DMS53 (cell line): ENCODE measurements around the gene MAB21L3.
A peak's percentile ranks its signal among the peaks of the same experiment; 100 is the strongest.

Experiments used
- DNase-seq: peaks from one replicate; lab custom pipeline; 2025; lab: John Stamatoyannopoulos, UW

MAB21L3 gene

DNA sequence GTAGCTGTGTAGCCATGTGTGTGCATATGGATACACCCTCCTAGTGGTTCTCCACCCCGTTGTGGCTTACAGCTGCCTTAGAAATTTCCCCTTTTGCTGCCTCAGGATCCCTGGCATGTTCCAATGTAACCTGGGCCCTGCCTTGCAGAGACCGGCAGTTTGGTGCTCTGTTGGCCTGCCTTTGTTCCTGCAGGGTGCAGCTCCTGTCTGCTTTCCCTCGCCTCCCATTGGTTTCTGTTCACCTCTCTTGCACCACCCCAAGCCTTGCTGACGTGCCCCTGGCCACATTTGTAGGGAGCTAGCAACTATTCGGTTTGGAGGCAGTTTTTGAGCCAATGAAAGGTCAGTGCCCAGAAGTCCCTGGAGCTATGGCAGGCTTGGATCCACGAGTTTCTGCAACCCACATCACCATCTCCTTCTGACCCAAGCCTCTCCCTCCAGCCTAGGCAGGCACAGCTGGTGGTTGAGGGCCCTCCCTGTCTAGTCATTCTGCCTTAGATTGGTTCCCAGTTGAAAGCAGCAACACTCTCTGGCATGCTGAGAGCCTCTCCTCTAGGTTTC lies 54.9 kb downstream of the MAB21L3 start:
- no peak for DNase-seq

DNA sequence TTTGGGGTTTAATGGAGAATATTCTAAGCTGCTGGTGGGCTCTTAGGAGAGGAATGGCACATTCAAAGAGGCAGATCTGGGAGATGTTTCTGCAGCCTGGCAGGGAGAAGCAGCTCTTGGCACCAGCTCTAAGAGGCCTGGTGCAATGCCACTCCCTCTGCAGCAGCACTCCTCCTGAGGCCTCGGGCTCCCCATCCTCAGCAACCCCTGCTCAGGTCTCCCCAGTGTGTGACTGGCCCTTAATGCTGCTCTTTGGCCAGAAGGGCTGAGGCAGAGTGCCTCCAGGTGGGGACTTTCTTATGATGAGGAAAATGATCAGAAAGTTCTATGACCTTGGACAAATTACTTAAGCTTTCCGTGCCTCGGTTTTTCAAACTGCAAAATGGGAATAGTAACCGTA lies 55.5 kb downstream of the MAB21L3 start:
- DNase-seq = no peak

DNA sequence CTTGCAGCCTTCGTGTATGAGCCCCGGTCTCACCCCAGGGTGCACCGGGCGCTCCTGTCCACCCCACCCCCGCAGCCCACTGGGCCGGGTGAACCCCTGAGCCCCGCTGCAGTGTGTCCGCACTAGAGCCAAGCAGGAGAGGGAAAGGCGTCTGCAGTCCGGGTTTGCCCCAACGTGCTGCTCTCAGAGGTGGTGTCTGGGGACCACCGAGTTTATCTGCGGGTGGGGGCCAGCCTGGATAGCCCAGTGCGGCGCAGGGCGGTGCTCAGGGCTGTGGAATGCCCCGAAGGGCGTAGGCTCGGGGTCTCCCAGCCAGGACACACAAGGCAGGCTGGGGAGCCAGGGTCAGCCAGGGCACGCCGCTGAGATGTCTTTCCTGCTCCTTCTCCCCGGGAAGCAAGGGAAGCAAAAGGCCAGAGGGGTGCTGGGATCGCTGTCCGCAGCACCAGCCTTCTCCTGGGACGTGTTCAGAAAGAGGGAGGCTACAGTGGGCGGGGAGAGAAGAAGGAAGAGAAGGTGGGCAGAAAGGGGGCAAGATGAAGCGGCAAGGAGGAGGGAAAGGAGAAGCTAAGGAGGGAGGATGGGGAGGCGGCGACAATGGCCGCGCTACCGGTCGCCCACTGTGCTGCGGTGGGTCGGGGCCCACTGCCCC lies 56.6 kb downstream of the MAB21L3 start:
- DNase-seq = peak; percentile 39

DNA sequence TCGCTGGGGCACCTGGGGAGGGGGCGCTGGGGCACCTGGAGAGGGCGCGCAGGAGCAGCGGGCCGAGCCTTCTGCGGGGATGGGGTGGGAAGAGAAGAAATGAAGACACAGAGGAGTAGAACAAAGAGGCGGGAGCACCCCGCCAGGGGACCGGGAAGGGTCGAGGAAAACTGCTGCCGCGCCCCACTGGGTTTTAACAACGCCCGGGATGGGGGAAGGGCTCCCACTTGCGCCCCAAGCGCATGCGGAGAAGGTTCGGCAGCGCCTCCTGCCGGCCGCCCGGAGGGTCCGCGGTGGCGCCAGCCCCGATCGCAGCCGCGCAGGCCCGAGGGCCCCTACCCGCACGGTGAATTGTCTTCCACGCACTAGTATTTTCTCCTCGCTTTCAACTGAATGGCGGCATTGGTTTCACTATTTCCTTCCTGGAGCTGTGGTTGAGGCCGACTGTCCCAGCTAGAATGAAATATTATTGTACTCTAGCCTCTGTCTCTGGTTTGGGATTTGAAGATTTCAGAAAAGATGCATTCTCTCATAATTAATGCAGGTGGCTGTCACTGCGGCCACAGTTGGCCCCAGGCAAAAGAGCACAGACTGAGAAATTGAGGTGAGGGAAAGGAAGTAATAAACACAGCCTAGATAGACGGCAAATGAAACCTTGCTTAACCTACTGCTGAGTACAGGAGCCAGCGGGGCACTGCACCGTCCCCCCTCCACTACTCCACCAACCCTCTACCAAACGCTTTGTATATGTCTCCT lies 57.3 kb downstream of the MAB21L3 start:
- peak; percentile 72 for DNase-seq

DNA sequence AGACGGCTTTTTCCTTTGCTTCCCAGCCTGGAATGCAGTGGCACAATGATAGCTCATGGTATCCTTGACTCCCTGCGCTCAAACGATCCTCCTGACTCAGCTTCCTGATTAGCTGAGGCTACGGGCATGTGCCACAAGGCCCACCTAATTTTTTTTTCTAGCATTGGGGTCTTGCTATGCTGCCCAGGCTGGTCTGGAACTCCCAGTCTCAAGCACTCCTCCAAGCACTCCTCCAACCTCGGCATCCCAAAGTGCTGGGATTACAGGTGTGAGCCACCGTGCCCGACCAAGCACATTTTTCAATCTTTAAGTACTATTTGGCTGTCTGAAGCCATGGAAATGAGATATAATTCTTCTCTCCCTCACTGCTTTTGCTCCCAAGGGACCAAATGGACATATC lies 58.7 kb downstream of the MAB21L3 start:
- DNase-seq = no peak

DNA sequence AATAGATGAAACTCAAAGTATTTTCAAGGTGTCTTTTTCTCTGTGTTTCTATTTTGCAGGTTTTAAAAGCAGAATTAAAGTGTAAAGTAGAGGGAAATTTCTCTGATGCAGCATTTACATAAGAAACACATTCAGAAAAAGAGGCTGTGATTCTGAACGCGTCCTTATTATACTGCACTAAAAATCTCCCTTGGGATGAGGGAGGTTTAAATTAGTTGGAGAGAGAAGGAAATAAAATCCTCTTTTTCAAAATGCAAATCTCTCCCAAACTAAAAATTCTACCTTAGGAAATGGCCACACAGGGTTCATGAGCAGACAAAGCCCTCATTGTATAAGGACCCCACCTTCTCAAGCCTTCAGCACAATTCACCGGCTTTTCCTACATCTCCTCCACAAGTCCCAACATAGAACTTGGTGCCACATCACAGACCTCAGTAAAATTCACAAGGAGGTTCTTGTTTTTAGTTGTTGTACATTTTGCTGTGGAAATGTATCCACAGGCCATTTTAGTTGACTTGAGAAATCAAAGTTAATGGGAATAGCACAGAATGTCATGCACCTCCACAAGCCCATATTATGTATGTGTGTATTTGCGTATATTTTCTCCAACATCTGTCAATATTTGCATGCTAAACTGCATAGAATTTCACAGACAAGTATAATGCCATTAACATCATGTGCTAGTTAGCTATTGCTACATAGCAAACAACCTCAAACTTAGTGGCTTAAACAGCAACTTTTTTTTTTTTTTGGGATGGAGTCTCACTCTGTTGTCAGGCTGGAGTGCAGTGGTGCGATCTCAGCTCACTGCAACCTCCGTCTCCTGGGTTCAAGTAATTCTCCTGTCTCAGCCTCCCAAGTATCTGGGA lies 59.8 kb downstream of the MAB21L3 start:
- DNase-seq = no peak

DNA sequence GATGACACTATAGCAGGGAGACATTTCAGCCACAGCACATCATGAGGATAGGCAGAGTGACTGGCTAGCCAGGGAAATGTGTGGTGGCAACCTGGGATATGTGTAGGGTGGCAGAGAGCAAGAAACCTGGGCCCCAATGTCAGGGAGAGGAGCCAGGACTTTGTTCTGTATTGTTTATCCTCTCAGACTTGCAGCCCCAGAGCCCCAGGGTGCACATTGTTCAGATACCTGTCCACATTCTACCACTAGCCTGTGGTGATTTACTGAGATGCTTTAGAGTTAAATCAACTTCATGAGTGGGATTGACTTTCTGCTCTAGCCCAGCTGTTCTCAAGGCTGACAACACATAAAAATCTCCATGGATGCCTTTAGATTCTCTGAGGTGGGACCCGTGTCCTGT lies 61.5 kb downstream of the MAB21L3 start:
- DNase-seq = no peak

DNA sequence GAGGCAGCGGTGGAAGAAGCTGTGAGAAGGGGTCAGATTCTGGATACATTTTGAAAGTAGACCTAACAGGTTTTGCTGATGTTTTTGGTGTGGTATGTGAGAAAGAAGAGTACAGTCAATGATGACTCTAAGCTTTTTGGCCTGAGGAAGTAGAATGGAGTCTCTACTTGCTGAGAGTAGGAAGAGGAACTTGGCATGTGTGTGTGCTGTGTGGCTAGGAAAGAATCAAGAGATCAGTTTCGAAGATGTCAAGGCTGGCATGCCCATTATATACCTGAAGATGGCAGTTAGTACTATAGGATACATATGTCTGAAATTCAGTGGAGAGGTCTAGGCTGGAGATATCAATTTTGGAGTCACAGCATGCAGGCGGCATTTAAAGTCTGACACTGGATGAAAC lies 64.4 kb downstream of the MAB21L3 start:
- no peak for DNase-seq

DNA sequence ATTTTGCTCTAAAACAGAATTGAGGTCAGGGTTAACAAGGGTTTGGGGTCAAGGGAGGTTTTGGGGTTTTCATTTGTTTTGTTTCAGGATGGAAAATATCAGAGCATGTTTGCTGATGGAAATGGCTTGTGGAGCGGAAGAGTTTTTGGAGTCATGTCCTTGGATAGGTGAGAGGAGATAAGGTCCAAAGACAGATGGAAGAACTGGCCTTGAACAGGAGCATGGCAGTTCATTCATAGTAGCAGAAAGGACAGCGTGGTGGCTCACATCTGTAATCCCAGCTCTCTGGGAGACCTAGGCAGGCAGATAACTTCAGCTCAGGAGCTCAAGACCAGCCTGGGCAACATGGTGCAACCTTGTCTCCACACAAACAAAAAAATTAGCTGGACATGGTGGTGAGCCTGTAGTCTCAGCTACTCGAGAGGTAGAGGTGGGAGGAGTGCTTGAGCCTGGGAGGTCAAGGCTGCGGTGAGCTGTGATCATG lies 65.1 kb downstream of the MAB21L3 start:
- no peak for DNase-seq

DNA sequence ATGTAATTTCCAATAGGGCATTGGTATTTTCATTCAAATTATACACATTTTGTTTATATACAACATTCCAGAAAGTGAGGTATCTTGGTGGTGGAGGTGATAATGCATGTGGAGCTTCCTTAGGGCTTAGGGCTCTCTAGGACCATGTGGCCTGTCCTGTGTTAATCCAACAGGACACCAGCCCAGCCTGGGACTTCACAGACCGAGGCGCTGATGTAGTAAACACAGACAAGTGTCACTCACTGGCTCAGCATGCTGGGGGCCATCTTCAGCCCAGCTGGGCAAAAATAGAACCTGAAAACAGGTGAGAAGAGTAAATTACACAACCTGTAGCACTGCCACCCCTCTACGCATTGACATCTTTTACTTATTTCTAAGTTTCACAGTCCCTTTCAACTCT lies 66.7 kb downstream of the MAB21L3 start:
- no peak for DNase-seq

DNA sequence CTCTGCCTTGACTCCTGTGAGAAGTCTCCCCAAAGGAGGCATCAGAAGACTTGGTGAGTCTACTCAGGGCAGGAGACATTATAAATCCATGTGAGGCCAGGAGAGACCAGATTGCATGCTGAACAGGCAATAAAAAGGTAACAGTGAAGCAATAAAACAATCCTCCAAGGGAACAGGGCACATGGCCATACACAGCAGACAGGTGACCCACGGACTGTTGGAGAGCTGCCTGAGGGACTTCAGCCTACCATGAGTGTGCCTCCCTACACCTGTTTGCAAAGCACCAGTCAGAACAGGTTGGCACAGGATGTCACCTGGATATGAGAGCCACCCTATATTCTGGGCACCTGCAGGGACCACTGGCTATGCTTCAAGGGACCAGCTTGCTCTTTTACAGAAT lies 67.6 kb downstream of the MAB21L3 start:
- DNase-seq = peak; percentile 70

DNA sequence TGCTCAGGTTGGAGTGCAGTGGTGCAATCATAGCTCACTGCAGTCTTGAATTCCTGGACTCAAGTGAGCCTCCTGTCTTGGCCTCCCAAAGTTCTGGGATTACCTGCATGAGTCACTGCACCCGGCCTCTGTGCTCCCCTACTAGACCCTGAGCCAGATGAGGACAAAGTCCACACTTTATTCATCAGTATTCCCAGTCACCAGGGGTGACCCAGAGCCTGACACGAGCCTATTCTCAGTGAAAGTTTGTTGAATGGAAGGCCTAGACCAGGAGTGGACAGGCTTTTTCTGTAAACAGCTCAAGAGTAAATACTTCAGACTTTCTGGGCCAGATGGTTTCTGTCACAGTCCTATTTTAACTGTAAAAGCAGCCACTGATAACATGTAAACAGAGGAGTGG lies 68.2 kb downstream of the MAB21L3 start:
- peak; percentile 81 for DNase-seq

DNA sequence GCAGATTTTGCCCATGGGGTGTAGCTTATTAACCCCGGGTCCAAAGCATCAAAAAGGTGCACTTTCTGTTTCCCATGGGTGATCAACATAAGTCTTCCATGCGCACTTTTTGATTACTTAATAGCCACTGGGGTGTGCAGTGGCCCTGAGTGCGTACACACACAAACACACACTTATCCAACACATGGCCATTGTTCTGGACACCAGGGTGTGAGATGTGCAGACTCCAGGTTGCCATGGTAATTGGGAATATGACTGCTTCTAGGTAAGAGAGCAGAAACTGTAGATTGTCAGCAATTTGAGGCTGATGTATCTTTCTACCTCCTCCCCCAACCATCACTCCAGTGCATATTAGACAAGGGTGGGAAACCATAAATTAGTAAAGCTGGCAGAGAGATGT lies 68.8 kb downstream of the MAB21L3 start:
- DNase-seq = peak; percentile 82

DNA sequence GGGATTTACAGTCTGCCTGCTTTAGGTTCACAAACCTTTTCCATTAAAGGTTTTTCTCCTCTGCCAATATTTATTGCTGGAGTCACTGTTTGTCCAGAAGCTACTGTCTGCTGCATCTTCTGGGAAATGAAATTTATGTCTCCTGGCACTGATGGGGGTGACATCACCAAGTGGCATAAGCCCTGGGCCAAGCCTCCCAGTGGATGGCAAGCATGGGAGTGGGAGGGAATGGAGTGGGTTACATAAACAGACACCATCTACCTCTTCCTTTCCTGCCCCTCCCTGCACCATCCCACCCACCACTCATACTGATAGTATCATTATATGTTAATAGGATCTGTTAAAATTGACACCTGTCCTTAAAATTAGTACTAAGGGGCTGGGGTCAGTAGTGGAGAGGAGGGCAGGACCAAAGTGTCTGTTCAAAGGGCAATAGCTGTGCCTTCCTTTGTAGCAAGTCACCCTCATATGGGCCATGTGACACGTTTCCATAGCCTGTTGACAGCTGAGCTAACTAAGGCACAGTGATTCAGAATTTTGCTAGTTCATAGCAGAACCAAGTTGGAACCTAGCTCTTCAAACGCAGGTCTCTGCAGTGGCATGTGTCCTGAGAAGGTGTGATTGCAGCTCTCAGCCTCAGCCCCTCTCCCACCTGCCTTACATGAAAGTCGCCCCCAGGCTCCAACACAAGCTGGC lies 71.0 kb downstream of the MAB21L3 start:
- DNase-seq = peak; percentile 4
